ENCODE results near the gene BEST3.

DNA sequence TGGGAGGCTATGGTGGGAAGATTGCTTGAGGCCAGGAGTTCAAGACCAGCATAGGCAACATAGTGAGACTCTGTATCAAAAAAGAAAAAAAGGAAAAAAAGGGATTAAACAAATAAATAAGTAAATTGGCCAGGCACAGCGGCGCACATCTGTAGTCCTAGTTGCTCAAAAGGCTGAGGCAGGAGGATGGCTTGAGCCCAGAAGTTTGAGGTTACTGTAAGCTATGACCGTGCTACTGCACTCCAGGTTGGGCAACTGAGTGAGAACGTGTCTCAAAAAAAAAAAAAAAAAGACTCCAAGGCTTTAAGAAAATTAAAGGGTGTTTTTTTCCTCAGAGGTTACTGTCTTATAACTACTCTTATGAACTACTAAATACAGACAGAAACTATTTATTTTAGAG lies 11.7 kb downstream of the BEST3 start:
- TF ChIP-seq, protein P1, sequence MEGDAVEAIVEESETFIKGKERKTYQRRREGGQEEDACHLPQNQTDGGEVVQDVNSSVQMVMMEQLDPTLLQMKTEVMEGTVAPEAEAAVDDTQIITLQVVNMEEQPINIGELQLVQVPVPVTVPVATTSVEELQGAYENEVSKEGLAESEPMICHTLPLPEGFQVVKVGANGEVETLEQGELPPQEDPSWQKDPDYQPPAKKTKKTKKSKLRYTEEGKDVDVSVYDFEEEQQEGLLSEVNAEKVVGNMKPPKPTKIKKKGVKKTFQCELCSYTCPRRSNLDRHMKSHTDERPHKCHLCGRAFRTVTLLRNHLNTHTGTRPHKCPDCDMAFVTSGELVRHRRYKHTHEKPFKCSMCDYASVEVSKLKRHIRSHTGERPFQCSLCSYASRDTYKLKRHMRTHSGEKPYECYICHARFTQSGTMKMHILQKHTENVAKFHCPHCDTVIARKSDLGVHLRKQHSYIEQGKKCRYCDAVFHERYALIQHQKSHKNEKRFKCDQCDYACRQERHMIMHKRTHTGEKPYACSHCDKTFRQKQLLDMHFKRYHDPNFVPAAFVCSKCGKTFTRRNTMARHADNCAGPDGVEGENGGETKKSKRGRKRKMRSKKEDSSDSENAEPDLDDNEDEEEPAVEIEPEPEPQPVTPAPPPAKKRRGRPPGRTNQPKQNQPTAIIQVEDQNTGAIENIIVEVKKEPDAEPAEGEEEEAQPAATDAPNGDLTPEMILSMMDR (IDR thresholded peaks at IDR 0.05; ENCODE audit: poor library complexity, severe bottlenecking): no peak
- TF ChIP-seq EP300 (conservative IDR thresholded peaks at IDR 0.05; ENCODE audit: poor library complexity, severe bottlenecking): no peak

Measured in neural cell (in vitro differentiated cells).